ENCODE data around the gene TXNDC2. TPM values are rescaled to one million over a fixed set of nuclear protein-coding genes. Genes with fewer than 3 reads are reported as not detected.

The TXNDC2 gene
- total RNA-seq, 1 experiment from 2014 or later = not detected

GRCh38 chr18:9862686-9863085 is 23.1 kb upstream of the TXNDC2 start:
- ChIA-PET POLR2A (no interaction called here), CTCF (no interaction called here)
- H3K27me3 Mint-ChIP-seq (ENCODE audit: insufficient read depth, unreplicated experiment) = no peaks in the 10 kb centered on the region
- peaks cover 12% of the 10 kb centered on the region for H3K9me3 ChIP-seq
- no peak overlapping the region for H3K27ac Mint-ChIP-seq (ENCODE audit: unreplicated experiment)
- DNase-seq = no peak
- H3K36me3 Mint-ChIP-seq (ENCODE audit: insufficient read depth, unreplicated experiment) = peaks cover 17% of the 10 kb centered on the region
- BruUV-seq (replicated peaks) = no TSS peak
- intact Hi-C loops (cut with micrococcal nuclease; ENCODE audit: unreplicated experiment) = no loop called here
- no peaks in the 10 kb centered on the region for H3K4me1 Mint-ChIP-seq (ENCODE audit: low read depth, unreplicated experiment)
- no peak overlapping the region for H3K4me3 ChIP-seq (ENCODE audit: low read depth, low read length)
- H3K4me3 Mint-ChIP-seq (ENCODE audit: unreplicated experiment) = no peak overlapping the region
- TF ChIP-seq, protein P1, sequence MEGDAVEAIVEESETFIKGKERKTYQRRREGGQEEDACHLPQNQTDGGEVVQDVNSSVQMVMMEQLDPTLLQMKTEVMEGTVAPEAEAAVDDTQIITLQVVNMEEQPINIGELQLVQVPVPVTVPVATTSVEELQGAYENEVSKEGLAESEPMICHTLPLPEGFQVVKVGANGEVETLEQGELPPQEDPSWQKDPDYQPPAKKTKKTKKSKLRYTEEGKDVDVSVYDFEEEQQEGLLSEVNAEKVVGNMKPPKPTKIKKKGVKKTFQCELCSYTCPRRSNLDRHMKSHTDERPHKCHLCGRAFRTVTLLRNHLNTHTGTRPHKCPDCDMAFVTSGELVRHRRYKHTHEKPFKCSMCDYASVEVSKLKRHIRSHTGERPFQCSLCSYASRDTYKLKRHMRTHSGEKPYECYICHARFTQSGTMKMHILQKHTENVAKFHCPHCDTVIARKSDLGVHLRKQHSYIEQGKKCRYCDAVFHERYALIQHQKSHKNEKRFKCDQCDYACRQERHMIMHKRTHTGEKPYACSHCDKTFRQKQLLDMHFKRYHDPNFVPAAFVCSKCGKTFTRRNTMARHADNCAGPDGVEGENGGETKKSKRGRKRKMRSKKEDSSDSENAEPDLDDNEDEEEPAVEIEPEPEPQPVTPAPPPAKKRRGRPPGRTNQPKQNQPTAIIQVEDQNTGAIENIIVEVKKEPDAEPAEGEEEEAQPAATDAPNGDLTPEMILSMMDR (IDR thresholded peaks at IDR 0.05; ENCODE audit: insufficient read depth in 1 of 2, low read depth in 1 of 2, low read length in 1 of 2, severe bottlenecking in 1 of 2, unreplicated experiment in 1 of 2) = no peak
- no peaks in the 10 kb centered on the region for H3K36me3 ChIP-seq (ENCODE audit: control insufficient read depth, insufficient read depth, low read length)
- H3K4me1 ChIP-seq = peaks cover 7% of the 10 kb centered on the region; the same call in 1 of the 2 replicates
- no peaks in the 10 kb centered on the region for H3K27me3 ChIP-seq (replicated peaks; ENCODE audit: control insufficient read depth, insufficient read depth, low read length)
- peaks cover 15% of the 10 kb centered on the region for H3K9me3 Mint-ChIP-seq (ENCODE audit: unreplicated experiment)

- peaks cover 12% of the 10 kb centered on the region for H3K9me3 ChIP-seq
- no peaks in the 10 kb centered on the region for H3K4me1 Mint-ChIP-seq (ENCODE audit: low read depth, unreplicated experiment)
- TF ChIP-seq, protein P1 (IDR thresholded peaks at IDR 0.05; ENCODE audit: insufficient read depth in 1 of 2, low read depth in 1 of 2, low read length in 1 of 2, severe bottlenecking in 1 of 2, unreplicated experiment in 1 of 2) = no peak
- H3K27me3 Mint-ChIP-seq (ENCODE audit: insufficient read depth, unreplicated experiment) = no peaks in the 10 kb centered on the region
- peaks cover 7% of the 10 kb centered on the region; the same call in 1 of the 2 replicates for H3K4me1 ChIP-seq
- H3K36me3 ChIP-seq (ENCODE audit: control insufficient read depth, insufficient read depth, low read length) = no peaks in the 10 kb centered on the region
- POLR2A ChIA-PET = no interaction called here
- H3K4me3 ChIP-seq (ENCODE audit: low read depth, low read length) = no peak overlapping the region
- intact Hi-C loops (cut with micrococcal nuclease; ENCODE audit: unreplicated experiment) = no loop called here
- no peak for DNase-seq
- BruUV-seq (replicated peaks) = no TSS peak
- CTCF ChIA-PET = no interaction called here
- H3K27ac Mint-ChIP-seq (ENCODE audit: unreplicated experiment) = no peak overlapping the region
- peaks cover 17% of the 10 kb centered on the region for H3K36me3 Mint-ChIP-seq (ENCODE audit: insufficient read depth, unreplicated experiment)
- H3K27me3 ChIP-seq (replicated peaks; ENCODE audit: control insufficient read depth, insufficient read depth, low read length) = no peaks in the 10 kb centered on the region
- H3K4me3 Mint-ChIP-seq (ENCODE audit: unreplicated experiment) = no peak overlapping the region
- peaks cover 15% of the 10 kb centered on the region for H3K9me3 Mint-ChIP-seq (ENCODE audit: unreplicated experiment)
These were observed 22.5 kb upstream of the TXNDC2 start for GRCh38 chr18:9863282-9863681.

GRCh38 chr18:9865764-9866490 is 19.8 kb upstream of the TXNDC2 start:
- TF ChIP-seq, protein P1 (IDR thresholded peaks at IDR 0.05; ENCODE audit: insufficient read depth in 1 of 2, low read depth in 1 of 2, low read length in 1 of 2, severe bottlenecking in 1 of 2, unreplicated experiment in 1 of 2) = no peak
- Mint-ChIP-seq H3K9me3 (ENCODE audit: unreplicated experiment) (peaks cover 15% of the 10 kb centered on the region), H3K4me1 (ENCODE audit: low read depth, unreplicated experiment) (peaks cover 26% of the 10 kb centered on the region), H3K36me3 (ENCODE audit: insufficient read depth, unreplicated experiment) (peaks cover 17% of the 10 kb centered on the region), H3K27me3 (ENCODE audit: insufficient read depth, unreplicated experiment) (no peaks in the 10 kb centered on the region), H3K4me3 (ENCODE audit: unreplicated experiment) (no peak overlapping the region), H3K27ac (ENCODE audit: unreplicated experiment) (no peak overlapping the region)
- Histone ChIP-seq H3K36me3 (ENCODE audit: control insufficient read depth, insufficient read depth, low read length) (no peaks in the 10 kb centered on the region), H3K4me3 (ENCODE audit: low read depth, low read length) (no peak overlapping the region), H3K27me3 (replicated peaks; ENCODE audit: control insufficient read depth, insufficient read depth, low read length) (no peaks in the 10 kb centered on the region), H3K4me1 (peaks cover 31% of the 10 kb centered on the region), H3K9me3 (peaks cover 12% of the 10 kb centered on the region)
- POLR2A ChIA-PET = no interaction called here
- intact Hi-C loops (cut with micrococcal nuclease; ENCODE audit: unreplicated experiment) = no loop called here
- CTCF ChIA-PET = no interaction called here
- DNase-seq = no peak
- BruUV-seq (replicated peaks) = no TSS peak
